SKM-1 treated with dmso at 0.1 percent for 144 hours (cell line): ENCODE measurements around the gene PRR16.
A peak's percentile ranks its signal among the peaks of the same experiment; 100 is the strongest.

Experiments used
- DNase-seq: peaks from one replicate; lab custom pipeline; 2025; ENCODE audit not compliant: unreplicated experiment; lab: John Stamatoyannopoulos, UW

PRR16 gene

GRCh38 chr5:120463006-120463680, 957 bp upstream of the PRR16 start:
- DNase-seq: peak; percentile 35

- DNase-seq: no peak
Observed at GRCh38 chr5:120464627-120465435, 731 bp downstream of the PRR16 start.

- DNase-seq: no peak
Observed at GRCh38 chr5:120465436-120465961, 1.4 kb downstream of the PRR16 start.

- no peak for DNase-seq
Observed at GRCh38 chr5:120466341-120467006, 2.4 kb downstream of the PRR16 start.

DNA sequence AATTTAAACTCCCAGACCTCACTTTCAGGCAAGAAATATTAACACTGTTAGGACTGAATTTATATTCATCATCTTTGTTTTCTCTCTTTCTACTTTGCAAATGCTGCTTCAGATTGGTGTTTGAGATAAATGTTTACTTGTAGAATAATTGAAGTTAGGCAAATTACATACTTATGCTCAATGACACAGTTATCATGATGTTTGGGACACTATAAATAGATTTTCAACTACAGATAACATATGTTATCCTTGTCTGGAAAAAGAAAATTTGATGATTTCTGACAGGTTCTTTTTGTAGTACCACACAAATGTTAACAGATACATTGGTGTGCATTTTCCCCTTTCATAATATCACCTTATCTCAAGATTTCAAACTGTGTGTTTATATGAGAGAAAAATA, 7.9 kb downstream of the PRR16 start:
- no peak for DNase-seq

DNA sequence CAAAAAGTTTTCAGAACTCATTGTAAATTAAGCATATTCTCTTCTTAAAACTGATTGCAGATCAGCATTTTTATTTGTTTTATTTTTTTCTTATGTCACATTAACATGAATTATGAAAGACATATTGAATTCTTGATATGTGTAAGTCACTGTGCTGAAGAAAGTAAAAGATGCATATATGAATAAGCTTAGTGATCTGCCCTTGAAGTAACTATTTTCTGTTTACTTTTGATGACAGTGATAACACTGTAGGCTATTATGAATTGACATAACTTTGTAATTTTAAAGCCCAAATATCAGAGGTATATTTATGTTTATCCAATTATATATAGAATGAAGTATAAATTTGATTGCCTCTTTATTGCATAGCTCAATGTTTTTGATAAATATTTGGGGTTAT, 8.8 kb downstream of the PRR16 start:
- DNase-seq: no peak

DNA sequence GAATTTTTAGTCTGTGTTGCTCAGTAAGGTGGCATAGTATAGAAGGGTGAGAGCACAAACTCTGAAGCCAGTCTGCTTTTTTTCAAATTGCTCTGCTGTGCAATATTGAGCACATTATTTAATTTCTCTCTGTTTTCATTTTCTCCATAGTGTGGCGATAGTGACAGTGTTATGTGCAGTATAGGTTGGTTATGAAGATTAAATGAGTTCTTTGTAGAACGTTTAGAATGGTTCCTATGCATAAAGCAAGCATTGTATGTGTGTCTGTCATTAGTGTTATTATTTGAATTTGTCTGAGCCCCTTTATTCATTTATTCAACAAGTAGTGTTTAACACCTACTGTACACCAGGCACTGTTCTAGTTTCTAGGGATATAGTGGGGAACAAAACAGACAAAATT, 9.2 kb downstream of the PRR16 start:
- DNase-seq: no peak

GRCh38 chr5:120476063-120476462, 12.0 kb downstream of the PRR16 start:
- DNase-seq: no peak

GRCh38 chr5:120479066-120479465, 15.0 kb downstream of the PRR16 start:
- DNase-seq: no peak

- DNase-seq: no peak
Observed at GRCh38 chr5:120499876-120500563, 35.9 kb downstream of the PRR16 start.

- no peak for DNase-seq
Observed at GRCh38 chr5:120502531-120502930, 38.4 kb downstream of the PRR16 start.

- no peak for DNase-seq
Observed at GRCh38 chr5:120503341-120503740, 39.2 kb downstream of the PRR16 start.

DNA sequence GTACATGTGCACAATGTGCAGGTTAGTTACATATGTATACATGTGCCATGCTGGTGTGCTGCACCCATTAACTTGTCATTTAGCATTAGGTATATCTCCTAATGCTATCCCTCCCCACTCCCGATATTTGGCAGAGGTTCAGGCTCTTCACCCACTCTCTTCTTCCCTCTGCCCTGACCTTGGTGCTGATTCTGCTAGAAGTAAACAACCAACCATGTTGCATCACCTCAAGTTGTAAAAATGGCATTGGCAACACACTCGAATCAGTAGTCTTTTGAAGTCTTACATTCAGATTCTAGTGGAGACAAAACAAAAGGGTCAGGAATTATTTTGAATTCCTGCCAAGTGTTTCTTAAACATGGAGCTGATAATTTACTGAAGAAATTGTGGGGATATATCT, 40.0 kb downstream of the PRR16 start:
- no peak for DNase-seq

DNA sequence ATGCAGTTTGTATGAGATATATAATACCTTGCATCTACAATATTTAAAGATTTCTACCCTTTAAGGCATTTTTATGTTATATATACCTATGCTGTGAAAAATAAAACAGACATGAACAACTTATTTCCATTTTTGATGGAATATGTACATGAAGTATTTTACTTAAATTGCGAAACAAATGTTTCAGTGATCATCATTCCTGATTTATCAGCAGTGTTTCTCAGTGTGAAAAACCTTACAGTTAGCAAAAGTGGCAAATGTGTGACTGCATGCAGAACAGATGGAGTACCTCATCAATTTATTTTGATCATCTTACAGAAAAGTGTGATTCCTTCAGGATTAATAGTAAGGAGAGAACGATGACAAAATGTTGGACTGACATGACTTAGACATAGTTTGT, 43.1 kb downstream of the PRR16 start:
- DNase-seq: no peak

DNA sequence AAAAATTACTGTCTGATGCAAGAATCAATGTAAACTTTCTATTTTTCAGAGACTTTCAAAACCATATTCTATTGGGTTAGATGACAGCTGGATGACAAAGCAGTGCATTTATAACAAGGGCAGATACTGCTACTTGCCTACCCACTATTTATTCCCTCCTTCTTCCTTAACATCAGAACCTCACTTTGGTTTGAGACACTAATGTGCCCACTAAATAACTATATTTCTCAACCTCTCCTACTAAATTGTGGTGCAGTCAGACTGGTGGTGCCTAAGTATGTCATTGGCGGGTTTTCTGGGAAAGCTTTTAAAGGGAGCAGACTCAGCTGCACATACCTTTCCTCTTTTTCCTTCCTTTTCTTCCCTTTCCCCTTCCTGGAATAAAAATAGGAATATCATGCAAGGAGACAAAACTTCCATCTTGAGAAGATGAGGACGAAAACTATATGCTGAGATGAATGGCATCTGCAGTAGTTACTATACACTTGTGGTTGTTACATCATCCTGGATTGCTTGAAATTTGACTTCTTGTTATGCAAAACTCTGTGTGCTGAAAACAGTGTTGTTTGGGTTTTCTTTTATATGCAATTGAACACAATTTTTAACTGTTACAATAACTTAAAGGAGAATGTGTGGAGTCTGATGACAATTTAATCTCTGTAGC, 43.8 kb downstream of the PRR16 start:
- no peak for DNase-seq

DNA sequence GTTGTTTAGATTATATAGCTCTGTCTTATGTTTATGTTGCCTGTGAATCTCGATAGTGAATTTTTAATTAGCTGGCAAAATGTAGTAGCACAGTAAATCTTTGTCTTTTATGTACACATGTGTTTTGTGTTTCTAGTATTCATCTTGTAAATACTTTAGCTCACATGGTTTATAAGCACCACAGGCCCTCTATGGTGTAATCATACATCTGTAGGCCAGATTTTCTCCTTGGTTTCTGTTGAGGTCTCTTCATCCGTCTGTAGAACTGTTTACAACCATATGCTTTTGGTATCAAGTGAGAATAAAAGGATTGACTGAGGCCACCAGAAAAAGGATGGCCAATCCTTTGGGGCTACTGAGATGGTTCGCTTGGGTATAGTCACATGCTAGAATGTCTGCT, 45.0 kb downstream of the PRR16 start:
- no peak for DNase-seq

GRCh38 chr5:120510098-120510637, 46.1 kb downstream of the PRR16 start:
- no peak for DNase-seq

GRCh38 chr5:120510994-120511686, 47.0 kb downstream of the PRR16 start:
- DNase-seq: no peak

DNA sequence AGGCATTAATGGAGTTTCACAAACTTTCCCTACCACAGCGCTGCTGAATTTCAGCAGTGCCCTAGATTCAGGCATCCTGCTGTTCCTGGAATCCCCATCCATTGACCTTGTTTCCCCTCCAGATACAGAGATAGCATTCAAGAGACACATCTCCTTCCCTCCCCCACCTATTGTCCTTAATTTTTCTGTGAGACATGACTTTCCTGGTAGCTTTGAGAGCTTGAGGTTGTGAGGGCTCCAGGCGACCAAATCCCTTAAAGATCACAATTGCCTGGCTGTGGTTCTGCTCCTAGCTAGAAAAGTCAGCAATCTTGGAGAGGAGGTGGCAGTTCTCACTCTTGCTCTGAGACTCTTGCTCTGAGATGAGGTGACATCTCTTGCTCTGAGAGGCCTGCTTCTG, 48.0 kb downstream of the PRR16 start:
- no peak for DNase-seq
